Osteocyte (in vitro differentiated cells): ENCODE results near the gene KLHL21. TPM values are rescaled to one million over a fixed set of nuclear protein-coding genes. Genes with fewer than 3 reads are reported as not detected.

Source experiments
- DNase-seq: peaks from one replicate; pipeline ENCODE4 v3.0.0; 2021; ENCODE audit warnings: mixed read lengths; ENCODE audit not compliant: unreplicated experiment; ENCODE audit errors: extremely low spot score
- H3K27ac Mint-ChIP-seq: one replicate; pipeline ENCODE4 v1.8.0; 2021; ENCODE audit warnings: mild to moderate bottlenecking, mixed read lengths; ENCODE audit not compliant: unreplicated experiment
- H3K27me3 Mint-ChIP-seq: one replicate; pipeline ENCODE4 v1.8.0; 2021; ENCODE audit warnings: mixed read lengths; ENCODE audit not compliant: unreplicated experiment
- H3K36me3 Mint-ChIP-seq: one replicate; pipeline ENCODE4 v1.8.0; 2021; ENCODE audit warnings: mixed read lengths; ENCODE audit not compliant: unreplicated experiment
- H3K4me1 Mint-ChIP-seq: one replicate; pipeline ENCODE4 v1.8.0; 2021; ENCODE audit warnings: mixed read lengths; ENCODE audit not compliant: unreplicated experiment
- H3K4me3 Mint-ChIP-seq: one replicate; pipeline ENCODE4 v1.8.0; 2021; ENCODE audit warnings: mild to moderate bottlenecking, moderate library complexity, mixed read lengths; ENCODE audit not compliant: unreplicated experiment
- H3K9me3 Mint-ChIP-seq: one replicate; pipeline ENCODE4 v1.8.0; 2021; ENCODE audit warnings: mixed read lengths; ENCODE audit not compliant: unreplicated experiment
- total RNA-seq: library from RNA; stranded (reverse); gene quantifications from 2 replicates; pipeline ENCODE4 v1.2.1, GENCODE V29; 2021
- TF ChIP-seq, protein P1 (sequence below): fragments of 200-600 bp; sonication (generic); IDR thresholded peaks from 2 replicates; pipeline ENCODE4 v1.5.0; 2021; ENCODE audit warnings: antibody characterized with exemption, mild to moderate bottlenecking, moderate library complexity

The KLHL21 gene
- total RNA-seq, 1 donor from 2014 or later, result 27.5 TPM

GRCh38 chr1:6596351-6596750, 6.3 kb downstream of the KLHL21 start:
- peaks cover 22% of the 10 kb centered on the region for H3K36me3 Mint-ChIP-seq
- H3K9me3 Mint-ChIP-seq, result no peaks in the 10 kb centered on the region
- no peak for DNase-seq
- peaks cover 19% of the 10 kb centered on the region for H3K4me1 Mint-ChIP-seq
- no peaks in the 10 kb centered on the region for H3K27me3 Mint-ChIP-seq
- TF ChIP-seq, protein P1, sequence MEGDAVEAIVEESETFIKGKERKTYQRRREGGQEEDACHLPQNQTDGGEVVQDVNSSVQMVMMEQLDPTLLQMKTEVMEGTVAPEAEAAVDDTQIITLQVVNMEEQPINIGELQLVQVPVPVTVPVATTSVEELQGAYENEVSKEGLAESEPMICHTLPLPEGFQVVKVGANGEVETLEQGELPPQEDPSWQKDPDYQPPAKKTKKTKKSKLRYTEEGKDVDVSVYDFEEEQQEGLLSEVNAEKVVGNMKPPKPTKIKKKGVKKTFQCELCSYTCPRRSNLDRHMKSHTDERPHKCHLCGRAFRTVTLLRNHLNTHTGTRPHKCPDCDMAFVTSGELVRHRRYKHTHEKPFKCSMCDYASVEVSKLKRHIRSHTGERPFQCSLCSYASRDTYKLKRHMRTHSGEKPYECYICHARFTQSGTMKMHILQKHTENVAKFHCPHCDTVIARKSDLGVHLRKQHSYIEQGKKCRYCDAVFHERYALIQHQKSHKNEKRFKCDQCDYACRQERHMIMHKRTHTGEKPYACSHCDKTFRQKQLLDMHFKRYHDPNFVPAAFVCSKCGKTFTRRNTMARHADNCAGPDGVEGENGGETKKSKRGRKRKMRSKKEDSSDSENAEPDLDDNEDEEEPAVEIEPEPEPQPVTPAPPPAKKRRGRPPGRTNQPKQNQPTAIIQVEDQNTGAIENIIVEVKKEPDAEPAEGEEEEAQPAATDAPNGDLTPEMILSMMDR, result no peak
- peak overlapping the region; percentile 38 for H3K27ac Mint-ChIP-seq
- H3K4me3 Mint-ChIP-seq, result no peak overlapping the region

DNA sequence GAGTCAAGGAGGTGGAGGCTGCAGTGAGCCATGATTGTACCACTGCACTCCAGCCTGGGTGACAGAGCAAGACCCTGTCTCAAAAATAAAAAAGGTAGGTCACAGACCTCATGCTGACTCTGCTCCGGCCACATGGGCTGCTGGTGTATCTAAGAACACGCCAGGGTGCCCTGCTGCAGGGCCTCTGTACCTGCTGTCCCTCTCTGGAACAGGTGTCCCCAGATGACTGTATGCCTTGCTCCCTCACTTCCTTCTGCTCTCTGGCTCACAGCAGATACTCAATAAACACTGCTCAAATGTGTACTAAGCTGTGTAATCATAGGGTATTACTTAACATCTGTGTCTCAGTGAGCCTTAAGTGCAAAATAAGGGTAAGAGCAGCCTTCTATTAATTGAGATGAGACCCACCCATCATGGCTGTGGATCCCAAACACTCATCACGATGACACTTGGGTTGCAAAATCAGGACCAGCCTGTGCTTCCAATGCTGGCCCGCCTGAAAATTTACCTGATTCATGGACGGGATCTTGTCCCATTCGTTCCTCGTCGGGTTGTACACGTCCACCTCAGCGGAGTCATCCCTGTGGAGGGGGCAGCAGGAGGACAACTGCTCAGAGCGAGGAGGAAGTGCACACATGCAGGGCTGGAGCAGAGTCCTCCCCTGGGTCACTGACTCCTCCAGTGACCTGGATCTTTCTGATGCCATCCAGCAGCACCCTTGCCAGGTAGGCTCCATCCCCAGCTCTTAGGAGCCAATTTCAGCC, 7.5 kb downstream of the KLHL21 start:
- Mint-ChIP-seq H3K27ac (peak overlapping the region; percentile 38), H3K9me3 (no peaks in the 10 kb centered on the region), H3K4me1 (peaks cover 14% of the 10 kb centered on the region)

GRCh38 chr1:6593810-6594209, 8.9 kb downstream of the KLHL21 start:
- H3K4me3 Mint-ChIP-seq, result no peak overlapping the region
- H3K27ac Mint-ChIP-seq, result no peak overlapping the region
- peaks cover 4% of the 10 kb centered on the region for H3K4me1 Mint-ChIP-seq
- TF ChIP-seq, protein P1, result no peak
- no peaks in the 10 kb centered on the region for H3K9me3 Mint-ChIP-seq
- peaks cover 33% of the 10 kb centered on the region for H3K36me3 Mint-ChIP-seq
- no peak for DNase-seq
- no peaks in the 10 kb centered on the region for H3K27me3 Mint-ChIP-seq

More for the DNA sequence above, 7.5 kb downstream of the KLHL21 start:
- Mint-ChIP-seq H3K27me3 (no peaks in the 10 kb centered on the region), H3K4me3 (no peak overlapping the region), H3K36me3 (peaks cover 28% of the 10 kb centered on the region)
- DNase-seq, result no peak
- TF ChIP-seq, protein P1, result no peak

DNA sequence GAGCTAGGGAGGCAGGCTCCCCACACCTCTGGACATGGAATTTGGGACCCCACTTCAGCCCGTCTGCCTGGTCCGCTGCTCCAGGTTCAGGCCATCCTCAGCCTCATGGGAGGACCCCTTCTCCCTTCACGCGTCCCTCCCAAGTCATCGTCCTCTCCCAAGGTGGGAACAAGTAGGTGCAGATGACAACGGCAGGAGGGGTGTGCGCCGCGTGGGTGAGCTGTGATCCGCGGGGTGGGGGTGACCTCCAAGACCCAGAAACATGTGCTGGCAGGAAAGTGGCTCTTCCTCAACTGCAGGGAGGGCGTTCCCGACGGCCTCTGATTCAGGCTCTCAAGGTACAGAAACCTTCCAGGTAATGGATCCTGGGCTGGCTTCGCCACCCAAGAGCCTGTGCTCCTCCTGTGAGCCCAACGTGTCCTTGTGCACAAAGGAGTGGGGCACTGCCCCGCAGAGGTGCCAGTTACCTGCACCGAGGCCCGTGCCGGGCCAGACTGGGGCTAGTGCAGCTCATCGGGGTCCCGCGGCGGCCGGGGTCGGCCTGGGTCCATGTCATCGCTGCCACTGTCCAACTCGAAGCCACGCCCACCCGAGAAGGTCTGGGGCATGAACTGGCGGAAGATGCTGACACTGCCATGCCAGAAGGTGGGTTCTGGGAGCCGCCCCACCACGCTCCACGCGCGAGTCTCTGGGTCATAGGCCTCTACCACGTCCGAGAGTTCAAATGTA, 9.6 kb downstream of the KLHL21 start:
- peaks cover 4% of the 10 kb centered on the region for H3K4me1 Mint-ChIP-seq
- H3K27ac Mint-ChIP-seq, result no peak overlapping the region
- no peak overlapping the region for H3K4me3 Mint-ChIP-seq
- H3K36me3 Mint-ChIP-seq, result peaks cover 33% of the 10 kb centered on the region
- TF ChIP-seq, protein P1, result no peak
- DNase-seq, result no peak
- H3K27me3 Mint-ChIP-seq, result no peaks in the 10 kb centered on the region
- no peaks in the 10 kb centered on the region for H3K9me3 Mint-ChIP-seq

- Mint-ChIP-seq H3K36me3 (peaks cover 33% of the 10 kb centered on the region), H3K27me3 (no peaks in the 10 kb centered on the region), H3K4me1 (peaks cover 4% of the 10 kb centered on the region), H3K4me3 (no peak overlapping the region), H3K27ac (no peak overlapping the region), H3K9me3 (no peaks in the 10 kb centered on the region)
- TF ChIP-seq, protein P1, result no peak
- DNase-seq, result no peak
These were observed 10.2 kb downstream of the KLHL21 start for GRCh38 chr1:6592441-6592840.
